Glutamatergic neuron (in vitro differentiated cells): ENCODE measurements around the gene ARHGAP12. TPM values are rescaled to one million over a fixed set of nuclear protein-coding genes. Genes with fewer than 3 reads are reported as not detected.
A peak's percentile ranks its signal among the peaks of the same experiment; 100 is the strongest.

ENCODE experiments used
- DNase-seq: peaks from one replicate; pipeline ENCODE4 v3.0.0; 2022
- H3K27ac Mint-ChIP-seq: one replicate; pipeline ENCODE4 v1.8.0; 2020; ENCODE audit warnings: mild to moderate bottlenecking, mixed read lengths, inconsistent platforms; ENCODE audit not compliant: unreplicated experiment
- H3K27me3 Mint-ChIP-seq: one replicate; pipeline ENCODE4 v1.8.0; 2020; ENCODE audit warnings: mild to moderate bottlenecking, moderate library complexity, mixed read lengths, inconsistent platforms; ENCODE audit not compliant: unreplicated experiment
- H3K36me3 Mint-ChIP-seq: one replicate; pipeline ENCODE4 v1.8.0; 2020; ENCODE audit warnings: mild to moderate bottlenecking, mixed read lengths, inconsistent platforms; ENCODE audit not compliant: unreplicated experiment
- H3K4me1 Mint-ChIP-seq: one replicate; pipeline ENCODE4 v1.8.0; 2020; ENCODE audit warnings: mild to moderate bottlenecking, low read depth, mixed read lengths, inconsistent platforms; ENCODE audit not compliant: unreplicated experiment
- H3K4me3 Mint-ChIP-seq: one replicate; pipeline ENCODE4 v1.8.0; 2020; ENCODE audit warnings: mild to moderate bottlenecking, mixed read lengths, inconsistent platforms; ENCODE audit not compliant: unreplicated experiment
- H3K9me3 Mint-ChIP-seq: one replicate; pipeline ENCODE4 v1.8.0; 2020; ENCODE audit warnings: mild to moderate bottlenecking, moderate library complexity, mixed read lengths, inconsistent platforms; ENCODE audit not compliant: unreplicated experiment
- total RNA-seq: library from RNA; stranded (reverse); fragmentation: NEBNext Ultra II Directional; extraction: Animal tissue kit (Norgen Biotek cat#: 25700); gene quantifications from one replicate; pipeline ENCODE4 v1.2.1, GENCODE V29; 2021; ENCODE audit not compliant: unreplicated experiment
- TF ChIP-seq, protein P1 (sequence below): fragments of 200-600 bp; sonication (generic); IDR thresholded peaks from one replicate; pipeline ENCODE4 v1.5.0; 2021; ENCODE audit not compliant: partially characterized antibody, unreplicated experiment

Gene ARHGAP12
- total RNA-seq, 1 donor from 2014 or later: 41.9 TPM

DNA sequence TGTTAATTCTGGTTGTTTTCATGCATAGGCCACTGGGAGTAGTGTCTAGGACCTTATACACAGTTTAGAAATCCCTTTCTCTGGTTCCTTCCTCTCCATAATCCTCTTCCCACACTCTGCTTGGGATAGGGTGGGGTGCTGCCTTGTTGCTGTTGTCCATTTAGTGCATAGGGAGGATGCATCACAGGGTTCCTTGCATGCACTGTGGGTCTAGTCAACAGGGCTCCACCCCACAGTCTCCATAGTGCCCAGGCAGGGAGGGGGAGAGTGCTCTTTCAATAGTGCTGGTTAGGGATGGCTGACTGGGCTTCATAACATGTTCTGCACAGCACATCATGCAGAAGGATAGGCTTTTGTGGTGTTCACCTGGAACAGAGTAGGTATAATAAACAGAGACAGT is 81.1 kb downstream of the ARHGAP12 start:
- no peak overlapping the region for H3K4me3 Mint-ChIP-seq
- TF ChIP-seq, protein P1, sequence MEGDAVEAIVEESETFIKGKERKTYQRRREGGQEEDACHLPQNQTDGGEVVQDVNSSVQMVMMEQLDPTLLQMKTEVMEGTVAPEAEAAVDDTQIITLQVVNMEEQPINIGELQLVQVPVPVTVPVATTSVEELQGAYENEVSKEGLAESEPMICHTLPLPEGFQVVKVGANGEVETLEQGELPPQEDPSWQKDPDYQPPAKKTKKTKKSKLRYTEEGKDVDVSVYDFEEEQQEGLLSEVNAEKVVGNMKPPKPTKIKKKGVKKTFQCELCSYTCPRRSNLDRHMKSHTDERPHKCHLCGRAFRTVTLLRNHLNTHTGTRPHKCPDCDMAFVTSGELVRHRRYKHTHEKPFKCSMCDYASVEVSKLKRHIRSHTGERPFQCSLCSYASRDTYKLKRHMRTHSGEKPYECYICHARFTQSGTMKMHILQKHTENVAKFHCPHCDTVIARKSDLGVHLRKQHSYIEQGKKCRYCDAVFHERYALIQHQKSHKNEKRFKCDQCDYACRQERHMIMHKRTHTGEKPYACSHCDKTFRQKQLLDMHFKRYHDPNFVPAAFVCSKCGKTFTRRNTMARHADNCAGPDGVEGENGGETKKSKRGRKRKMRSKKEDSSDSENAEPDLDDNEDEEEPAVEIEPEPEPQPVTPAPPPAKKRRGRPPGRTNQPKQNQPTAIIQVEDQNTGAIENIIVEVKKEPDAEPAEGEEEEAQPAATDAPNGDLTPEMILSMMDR: no peak
- peaks cover 7% of the 10 kb centered on the region for H3K4me1 Mint-ChIP-seq
- H3K27me3 Mint-ChIP-seq: no peaks in the 10 kb centered on the region
- H3K9me3 Mint-ChIP-seq: no peaks in the 10 kb centered on the region
- no peaks in the 10 kb centered on the region for H3K36me3 Mint-ChIP-seq
- no peak overlapping the region for H3K27ac Mint-ChIP-seq
- no peak for DNase-seq

DNA sequence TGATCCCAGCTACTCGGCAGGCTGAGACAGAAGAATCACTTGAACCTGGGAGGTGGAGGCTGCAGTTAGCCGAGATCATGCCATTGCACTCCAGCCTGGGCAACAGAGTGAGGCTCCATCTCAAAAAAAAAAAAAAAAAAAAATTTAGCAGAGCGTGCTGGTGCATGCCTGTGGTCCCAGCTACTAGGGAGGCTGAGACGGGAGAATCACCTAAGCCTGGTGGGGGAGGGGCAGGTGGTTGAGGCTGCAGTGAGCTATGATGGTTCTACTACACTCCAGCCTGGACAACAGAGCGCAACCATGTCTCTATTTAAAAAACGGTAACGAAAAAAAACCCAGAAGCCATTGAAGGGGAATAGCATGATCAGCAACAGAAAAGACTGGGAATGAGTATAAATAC is 89.9 kb downstream of the ARHGAP12 start:
- DNase-seq: no peak
- Mint-ChIP-seq H3K27ac (no peak overlapping the region), H3K27me3 (no peaks in the 10 kb centered on the region), H3K4me3 (no peak overlapping the region), H3K36me3 (no peaks in the 10 kb centered on the region), H3K4me1 (peaks cover 2% of the 10 kb centered on the region), H3K9me3 (no peaks in the 10 kb centered on the region)
- TF ChIP-seq, protein P1: no peak

DNA sequence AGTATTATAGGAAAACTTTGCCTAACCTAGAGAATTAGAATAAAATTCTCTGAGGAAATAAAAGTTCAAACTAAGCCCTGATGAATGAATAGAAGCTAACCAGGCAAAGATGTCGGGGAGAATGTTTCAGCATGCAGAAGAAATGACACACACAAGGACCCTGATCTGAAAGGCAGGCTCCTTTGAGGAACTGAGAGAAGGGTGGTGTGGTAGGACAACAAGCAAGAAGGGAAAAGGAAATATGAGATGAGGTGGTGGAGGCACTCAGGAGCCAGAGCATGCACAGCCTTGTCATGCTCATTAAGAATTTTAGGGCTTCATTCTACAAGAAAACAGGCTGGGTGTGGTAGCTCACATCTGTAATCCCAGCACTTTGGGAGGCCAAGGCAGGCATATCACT is 90.6 kb downstream of the ARHGAP12 start:
- DNase-seq: no peak
- Mint-ChIP-seq H3K27me3 (no peaks in the 10 kb centered on the region), H3K4me1 (peaks cover 8% of the 10 kb centered on the region), H3K27ac (peak overlapping the region; percentile 57), H3K4me3 (no peak overlapping the region), H3K9me3 (no peaks in the 10 kb centered on the region), H3K36me3 (no peaks in the 10 kb centered on the region)
- TF ChIP-seq, protein P1: no peak

DNA sequence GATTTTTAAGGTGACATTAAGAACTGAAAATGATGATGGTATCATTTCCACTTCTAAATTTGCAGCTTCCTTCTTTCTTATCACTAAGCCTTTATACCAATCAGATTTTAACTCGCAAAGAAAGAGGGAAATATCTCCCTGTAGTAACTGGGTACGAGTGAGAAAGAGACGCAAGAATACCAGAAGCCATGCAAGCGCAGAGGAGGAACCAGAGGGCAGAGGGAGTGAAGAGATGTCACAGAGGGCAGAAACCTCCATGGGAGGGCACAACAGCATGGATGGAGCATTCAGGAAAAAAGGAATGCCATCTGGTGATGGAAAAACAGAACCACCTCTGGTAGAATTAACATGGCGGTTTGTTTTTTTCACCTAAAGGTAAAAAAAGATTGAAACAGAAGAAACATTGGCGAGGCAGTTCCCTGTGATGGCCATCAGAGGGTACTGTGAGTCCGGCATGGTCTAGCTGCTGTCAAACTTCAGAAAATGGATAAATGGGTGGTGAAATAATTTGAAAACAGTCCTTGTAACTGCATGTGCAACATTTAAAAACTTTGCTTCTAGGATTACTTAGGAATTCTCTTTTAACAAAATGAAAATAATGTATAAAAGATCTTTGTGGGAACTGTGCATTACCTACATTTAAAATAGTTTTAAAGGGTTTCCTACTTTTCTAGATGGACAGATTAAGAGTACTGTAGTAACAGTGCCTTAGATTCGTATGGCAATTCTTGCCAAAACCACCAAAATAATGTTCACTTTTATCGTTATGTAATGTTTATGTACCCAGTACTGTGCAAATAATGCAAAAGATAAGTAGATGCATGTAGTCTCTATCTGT is 91.8 kb downstream of the ARHGAP12 start:
- H3K36me3 Mint-ChIP-seq: no peaks in the 10 kb centered on the region
- H3K4me3 Mint-ChIP-seq: no peak overlapping the region
- H3K27me3 Mint-ChIP-seq: no peaks in the 10 kb centered on the region
- DNase-seq: peak; percentile 33
- no peak overlapping the region for H3K27ac Mint-ChIP-seq
- peaks cover 14% of the 10 kb centered on the region for H3K4me1 Mint-ChIP-seq
- H3K9me3 Mint-ChIP-seq: no peaks in the 10 kb centered on the region
- TF ChIP-seq, protein P1: peak; percentile 63

GRCh38 chr10:31833753-31834152 is 94.9 kb downstream of the ARHGAP12 start:
- Mint-ChIP-seq H3K4me3 (no peak overlapping the region), H3K36me3 (no peaks in the 10 kb centered on the region), H3K27me3 (no peaks in the 10 kb centered on the region), H3K4me1 (peaks cover 17% of the 10 kb centered on the region), H3K27ac (peak overlapping the region; percentile 13), H3K9me3 (no peaks in the 10 kb centered on the region)
- DNase-seq: no peak
- TF ChIP-seq, protein P1: no peak
